Heart left ventricle (tissue), 16 donors: ENCODE results near the gene GALNT18. TPM values are rescaled to one million over a fixed set of nuclear protein-coding genes. Genes with fewer than 3 reads are reported as not detected.

Source experiments
- ATAC-seq, 4 donors: fragments of 200-7000 bp; cut with Tn5 transposase; one replicate each; pipeline ENCODE4 v1.9.1; 2020 to 2022; ENCODE audit warnings: moderate library complexity in 4 of 4, mild to moderate bottlenecking in 3 of 4, moderate number of reproducible peaks in 1 of 4
- DNase-seq, 5 donors: peaks; one replicate each; pipeline ENCODE4 v3.0.0-alpha.2; 2020
- H3K27ac ChIP-seq, 12 donors: fragments of 200-600 bp; sonication (generic) in 4 of 12; one replicate each; pipeline versions ENCODE4 v1.5.0 to v1.8.0; 2016 to 2022; ENCODE audit warnings: mild to moderate bottlenecking in 2 of 12
- H3K27me3 ChIP-seq, 9 donors: fragments of 200-600 bp; sonication (generic) in 2 of 9; one replicate each; pipeline versions ENCODE4 v1.5.1 to v1.8.0; 2016 to 2022; ENCODE audit warnings: mild to moderate bottlenecking in 3 of 9
- H3K36me3 ChIP-seq, 9 donors: fragments of 200-600 bp; sonication (generic) in 2 of 9; one replicate each; pipeline versions ENCODE4 v1.5.0 to v1.8.0; 2018 to 2022; ENCODE audit warnings: mild to moderate bottlenecking in 2 of 9
- H3K4me1 ChIP-seq, 12 donors: fragments of 200-600 bp; sonication (generic) in 4 of 12; one replicate each; pipeline versions ENCODE4 v1.5.0 to v1.8.0; 2016 to 2022; ENCODE audit warnings: mild to moderate bottlenecking in 3 of 12
- H3K4me3 ChIP-seq, 12 donors: fragments of 200-600 bp; sonication (generic) in 4 of 12; one replicate each; pipeline versions ENCODE4 v1.5.0 to v1.8.0; 2017 to 2022; ENCODE audit warnings: mild to moderate bottlenecking in 9 of 12, moderate library complexity in 4 of 12
- H3K9me3 ChIP-seq, 12 donors: fragments of 200-600 bp; sonication (generic) in 4 of 12; one replicate each; pipeline versions ENCODE4 v1.5.0 to v1.8.0; 2016 to 2022; ENCODE audit warnings: mild to moderate bottlenecking in 1 of 12
- POLR2A ChIP-seq, 2 donors: fragments of 450-650 bp; IDR thresholded peaks; one replicate each; pipeline ENCODE4 v1.6.1; 2017; ENCODE audit warnings: antibody characterized with exemption in 2 of 2, mild to moderate bottlenecking in 2 of 2, moderate library complexity in 2 of 2
- WGBS, 4 donors: extraction: QIAGEN DNeasy Blood & Tissue Kit in 2 of 4; methylation state at CpG; one replicate each; pipeline versions ENCODE4 v1.1.5 to v1.1.7; 2013 to 2018; 5-methylcytosine and 5-hydroxymethylcytosine counted together
- intact Hi-C, 10 donors: fragments of 100-400 bp; cut with DNase I; formaldehyde crosslinking; loops; one replicate each; pipeline versions ENCODE4 v1.11.1 to v1.14.2; 2022
- polyA plus RNA-seq, 2 donors: library from polyadenylated mRNA; stranded (reverse); fragments of 200-250 nt; gene quantifications; one replicate each; pipeline ENCODE4 v1.2.3, GENCODE V29; 2013
- total RNA-seq, 9 donors: library from RNA; depleted of rRNA in 2 of 9; stranded (reverse); fragments of >200 nt in 2 of 9; fragmentation: NEBNext Ultra II Directional in 3 of 9; extraction: Animal tissue kit (Norgen Biotek cat#: 25700) in 3 of 9; gene quantifications; one replicate each; pipeline versions ENCODE4 v1.1.0 to v1.2.4, GENCODE V29; 2016 to 2023
- TF ChIP-seq, protein P1 (sequence below), 12 donors: fragments of 200-600 bp; sonication (generic) in 4 of 12; IDR thresholded peaks; one replicate each; pipeline versions ENCODE4 v1.5.0 to v1.8.0; 2018 to 2022; ENCODE audit warnings: antibody characterized with exemption in 12 of 12, mild to moderate bottlenecking in 5 of 12
- donor health status: ischemic (EF 13 %, LVEDD 7.1; RV severe dilation, severe dysfunction).
- donor health status: healthy with polysubstance abuse.
- donor health status: DM: no; HTN: yes; CAD: no.
- donor health status: DM: no; HTN: no; CAD: no.
- donor health status: ischemic (EF 25% LVEDD 6.9; RV normal size, moderate dysfunction).
- donor health status: ischemic (EF 25% LVEDD 5.7; RV mildly dilated, moderate dysfunction).
- donor health status: healthy.
- donor health status: DM: yes; HTN: yes; CAD: no.
- donor health status: ischemic (EF 35%, LVEDD 5.7; RV mildly dilated, moderate dysfunction).
- donor health status: nonischemic (EF 11% LVEDD 7.7; RV severe dilation, severe dysfunction).
- donor health status: DM: yes; HTN: yes; CAD: no.
- donor health status: PGD.
- donor health status: ischemic (EF 29% LVEDD 5.4; RV normal size, mild dysfunction).
- donor health status: nonischemic (EF 23%, LVEDD 6.1; RV moderate dilation, normal function).

Gene GALNT18
- total and polyA plus RNA-seq, 11 donors = 9.0 to 31.8 (median 17.3) TPM

DNA sequence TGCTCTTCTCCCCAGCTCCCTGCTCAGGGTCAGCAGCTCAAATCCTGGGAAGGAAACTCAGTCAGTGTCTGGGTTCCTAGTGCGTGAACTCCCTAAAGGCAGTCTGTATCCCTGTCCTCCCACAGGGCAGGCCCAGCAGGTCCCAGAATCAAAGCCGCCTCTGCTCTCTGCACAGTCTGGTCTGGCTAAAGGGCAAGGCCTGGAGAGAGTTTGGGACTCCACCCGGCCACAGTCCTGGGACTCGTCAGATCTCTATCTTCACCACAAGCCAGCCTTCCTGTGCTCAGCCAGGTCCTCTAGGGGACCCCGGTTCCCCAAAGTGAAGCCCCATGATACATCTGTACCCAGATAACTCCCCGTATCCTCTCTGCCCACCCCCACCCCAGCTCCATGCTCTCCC lies 212.6 kb downstream of the GALNT18 start:
- H3K27ac ChIP-seq = peak overlapping the region in 7 of 12 donors; percentile 6 to 88 (median 55)
- peak in 2 of 4 donors; percentile 5 to 7 for ATAC-seq
- intact Hi-C loops = loop anchor here in 8 of 10 donors (5.0 to 10.0 kb wide), 9 partner anchors 118 to 378 kb away; partner anchors contain the start of gene GALNT18 (in 5 of the 8)
- DNase-seq = peak in 1 of 5 donors; percentile 30
- peaks cover 0 to 11% (median 0%) of the 10 kb centered on the region in 9 donors for H3K27me3 ChIP-seq
- H3K4me1 ChIP-seq = peaks cover 0 to 68% (median 36%) of the 10 kb centered on the region in 12 donors
- H3K4me3 ChIP-seq = no peak overlapping the region
- H3K9me3 ChIP-seq = no peaks in the 10 kb centered on the region
- no peak for TF ChIP-seq POLR2A (IDR thresholded peaks at IDR 0.05)
- TF ChIP-seq, protein P1, sequence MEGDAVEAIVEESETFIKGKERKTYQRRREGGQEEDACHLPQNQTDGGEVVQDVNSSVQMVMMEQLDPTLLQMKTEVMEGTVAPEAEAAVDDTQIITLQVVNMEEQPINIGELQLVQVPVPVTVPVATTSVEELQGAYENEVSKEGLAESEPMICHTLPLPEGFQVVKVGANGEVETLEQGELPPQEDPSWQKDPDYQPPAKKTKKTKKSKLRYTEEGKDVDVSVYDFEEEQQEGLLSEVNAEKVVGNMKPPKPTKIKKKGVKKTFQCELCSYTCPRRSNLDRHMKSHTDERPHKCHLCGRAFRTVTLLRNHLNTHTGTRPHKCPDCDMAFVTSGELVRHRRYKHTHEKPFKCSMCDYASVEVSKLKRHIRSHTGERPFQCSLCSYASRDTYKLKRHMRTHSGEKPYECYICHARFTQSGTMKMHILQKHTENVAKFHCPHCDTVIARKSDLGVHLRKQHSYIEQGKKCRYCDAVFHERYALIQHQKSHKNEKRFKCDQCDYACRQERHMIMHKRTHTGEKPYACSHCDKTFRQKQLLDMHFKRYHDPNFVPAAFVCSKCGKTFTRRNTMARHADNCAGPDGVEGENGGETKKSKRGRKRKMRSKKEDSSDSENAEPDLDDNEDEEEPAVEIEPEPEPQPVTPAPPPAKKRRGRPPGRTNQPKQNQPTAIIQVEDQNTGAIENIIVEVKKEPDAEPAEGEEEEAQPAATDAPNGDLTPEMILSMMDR (IDR thresholded peaks at IDR 0.05) = no peak
- WGBS, 4 donors = 50 to 73% (median 58%) methylated on average over 4 to 6 of the region's 6 CpGs
- no peaks in the 10 kb centered on the region for H3K36me3 ChIP-seq

- no peak for DNase-seq
- H3K36me3 ChIP-seq = no peaks in the 10 kb centered on the region
- peak overlapping the region in 5 of 12 donors; percentile 34 to 88 (median 75) for H3K27ac ChIP-seq
- peaks cover 0 to 11% (median 0%) of the 10 kb centered on the region in 9 donors for H3K27me3 ChIP-seq
- no peak for TF ChIP-seq POLR2A (IDR thresholded peaks at IDR 0.05)
- TF ChIP-seq, protein P1 (IDR thresholded peaks at IDR 0.05) = no peak
- intact Hi-C loops = loop anchor here in 8 of 10 donors (5.0 to 10.0 kb wide), 9 partner anchors 119 to 379 kb away; partner anchors contain the start of gene GALNT18 (in 5 of the 8)
- H3K4me3 ChIP-seq = no peak overlapping the region
- WGBS, 4 donors = 79 to 90% (median 84%) methylated on average over 10 to 11 of the region's 11 CpGs
- H3K4me1 ChIP-seq = peaks cover 0 to 73% (median 39%) of the 10 kb centered on the region in 12 donors
- no peak for ATAC-seq
- H3K9me3 ChIP-seq = no peaks in the 10 kb centered on the region
Measured at GRCh38 chr11:11408436-11409221, 213.2 kb downstream of the GALNT18 start.

DNA sequence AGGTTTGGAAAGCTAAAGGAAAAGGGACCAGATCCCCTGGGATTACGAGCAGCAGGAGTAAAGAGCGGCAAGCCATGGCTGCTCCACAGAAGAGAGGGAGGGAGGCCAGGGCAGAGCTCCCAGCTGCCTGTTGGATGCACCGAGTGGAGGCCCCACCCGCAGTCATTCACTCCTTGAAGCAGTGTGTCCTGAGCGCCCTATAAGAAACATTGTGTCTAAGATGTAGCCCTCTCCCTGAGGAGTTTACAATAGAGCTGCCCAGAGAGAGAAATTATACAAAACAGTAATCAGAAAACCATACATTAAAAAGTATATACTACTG lies 214.1 kb downstream of the GALNT18 start:
- Histone ChIP-seq H3K36me3 (no peaks in the 10 kb centered on the region), H3K4me3 (no peak overlapping the region), H3K4me1 (peaks cover 0 to 82% (median 41%) of the 10 kb centered on the region in 12 donors), H3K27ac (peak overlapping the region in 9 of 12 donors; percentile 2 to 88 (median 71)), H3K9me3 (no peaks in the 10 kb centered on the region), H3K27me3 (peaks cover 0 to 8% (median 0%) of the 10 kb centered on the region in 9 donors)
- DNase-seq = peak in 1 of 5 donors; percentile 41
- whole genome bisulfite sequencing, 4 donors = 26 to 70% (median 45%) methylated on average over 5 of the region's 5 CpGs
- intact Hi-C loops = loop anchor here in 8 of 10 donors (2.0 to 10.0 kb wide), 10 partner anchors 120 to 381 kb away; partner anchors contain the start of gene GALNT18 (in 5 of the 8)
- ATAC-seq = peak; percentile 1 to 19 (median 10)
- no peak for TF ChIP-seq POLR2A (IDR thresholded peaks at IDR 0.05)
- TF ChIP-seq, protein P1 (IDR thresholded peaks at IDR 0.05) = peak in 1 of 12 donors; percentile 1
